Upper lobe of left lung (tissue), 6 donors: ENCODE results near the gene OR6S1. TPM values are rescaled to one million over a fixed set of nuclear protein-coding genes. Genes with fewer than 3 reads are reported as not detected.

ENCODE experiments used
- ATAC-seq, 2 donors: fragments of 200-7000 bp; cut with Tn5 transposase; one replicate each; pipeline ENCODE4 v1.9.1; 2022; ENCODE audit warnings: mild to moderate bottlenecking in 2 of 2, moderate library complexity in 2 of 2; ENCODE audit not compliant: low FRiP score in 2 of 2
- DNase-seq, 2 donors: peaks; one replicate each; pipeline ENCODE4 v3.0.0-alpha.2; 2019 to 2020
- H3K27ac ChIP-seq, 4 donors: fragments of 200-600 bp; sonication (generic); one replicate each; pipeline ENCODE4 v1.5.1; 2016 to 2019
- H3K27me3 ChIP-seq, 4 donors: fragments of 200-600 bp; sonication (generic); one replicate each; pipeline ENCODE4 v1.5.1; 2017 to 2019
- H3K36me3 ChIP-seq, 4 donors: fragments of 200-600 bp; sonication (generic); one replicate each; pipeline ENCODE4 v1.5.1; 2016 to 2019
- H3K4me1 ChIP-seq, 4 donors: fragments of 200-600 bp; sonication (generic); one replicate each; pipeline ENCODE4 v1.5.1; 2018 to 2019
- H3K4me3 ChIP-seq, 4 donors: fragments of 200-600 bp; sonication (generic); one replicate each; pipeline ENCODE4 v1.5.1; 2017 to 2019; ENCODE audit warnings: mild to moderate bottlenecking in 2 of 4, moderate library complexity in 1 of 4
- H3K9me3 ChIP-seq, 4 donors: fragments of 200-600 bp; sonication (generic); one replicate each; pipeline ENCODE4 v1.5.1; 2018 to 2019
- EP300 ChIP-seq, 4 donors: sonication (generic); formaldehyde crosslinking; IDR thresholded peaks; one replicate each; pipeline ENCODE4 v1.5.1; 2017; ENCODE audit warnings: antibody characterized with exemption in 4 of 4, control low read depth in 2 of 4
- POLR2A ChIP-seq, 4 donors: fragments of 450-650 bp; IDR thresholded peaks; one replicate each; pipeline ENCODE4 v1.5.1; 2016 to 2017; ENCODE audit warnings: antibody characterized with exemption in 4 of 4, mild to moderate bottlenecking in 2 of 4
- POLR2AphosphoS5 ChIP-seq, 2 donors: sonication (generic); formaldehyde crosslinking; IDR thresholded peaks; one replicate each; pipeline ENCODE4 v1.5.1; 2017; ENCODE audit warnings: antibody characterized with exemption in 2 of 2
- WGBS, 2 donors: methylation state at CpG; one replicate each; pipeline ENCODE4 v1.1.5; 2017 to 2018; 5-methylcytosine and 5-hydroxymethylcytosine counted together
- total RNA-seq, 6 donors: library from RNA; depleted of rRNA in 4 of 6; stranded (reverse); fragments of >200 nt in 4 of 6; gene quantifications; one replicate each; pipeline versions ENCODE4 v1.1.0 to v1.2.1, GENCODE V29; 2016 to 2021
- TF ChIP-seq, protein P1 (sequence below), 6 experiments: fragments of 450-650 bp in 4 of 6; fragments of 200-600 bp in 2 of 6; sonication (generic) in 2 of 6; IDR thresholded peaks; one replicate each; pipeline ENCODE4 v1.5.1; 2016 to 2019; ENCODE audit warnings: antibody characterized with exemption in 6 of 6
- donor health status: DM: no; HTN: no; CAD: no; lungs with moderate emphysema.
- donor health status: DM: no; HTN: yes; CAD: no; lungs with severe emphysema.

OR6S1 gene
- total RNA-seq, 6 donors from 2014 or later: not detected

DNA sequence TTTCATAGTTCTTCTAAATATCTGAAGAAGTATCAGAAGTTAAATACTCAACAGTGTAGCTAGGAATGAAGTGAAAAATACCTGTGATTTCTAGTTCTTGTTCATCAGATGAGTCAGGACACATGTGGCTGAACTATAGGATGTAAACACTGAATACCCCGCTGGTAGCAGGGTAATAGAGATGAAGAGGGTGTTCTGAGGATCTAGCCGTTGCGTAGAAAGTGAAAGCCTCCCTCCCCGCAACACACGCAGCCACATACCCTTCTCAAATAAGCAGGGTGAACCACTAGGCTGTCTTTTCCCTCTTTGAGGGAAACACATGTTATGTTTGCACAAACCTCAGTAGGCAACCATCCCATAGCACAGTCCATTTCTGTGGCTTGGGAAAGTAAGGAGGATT is 33.9 kb downstream of the OR6S1 start:
- no peaks in the 10 kb centered on the region for H3K36me3 ChIP-seq
- no peaks in the 10 kb centered on the region for H3K9me3 ChIP-seq
- 56 to 73% methylated on average over 5 of the region's 5 CpGs for WGBS, 2 donors
- no peak for TF ChIP-seq EP300 (IDR thresholded peaks at IDR 0.05)
- TF ChIP-seq, protein P1, sequence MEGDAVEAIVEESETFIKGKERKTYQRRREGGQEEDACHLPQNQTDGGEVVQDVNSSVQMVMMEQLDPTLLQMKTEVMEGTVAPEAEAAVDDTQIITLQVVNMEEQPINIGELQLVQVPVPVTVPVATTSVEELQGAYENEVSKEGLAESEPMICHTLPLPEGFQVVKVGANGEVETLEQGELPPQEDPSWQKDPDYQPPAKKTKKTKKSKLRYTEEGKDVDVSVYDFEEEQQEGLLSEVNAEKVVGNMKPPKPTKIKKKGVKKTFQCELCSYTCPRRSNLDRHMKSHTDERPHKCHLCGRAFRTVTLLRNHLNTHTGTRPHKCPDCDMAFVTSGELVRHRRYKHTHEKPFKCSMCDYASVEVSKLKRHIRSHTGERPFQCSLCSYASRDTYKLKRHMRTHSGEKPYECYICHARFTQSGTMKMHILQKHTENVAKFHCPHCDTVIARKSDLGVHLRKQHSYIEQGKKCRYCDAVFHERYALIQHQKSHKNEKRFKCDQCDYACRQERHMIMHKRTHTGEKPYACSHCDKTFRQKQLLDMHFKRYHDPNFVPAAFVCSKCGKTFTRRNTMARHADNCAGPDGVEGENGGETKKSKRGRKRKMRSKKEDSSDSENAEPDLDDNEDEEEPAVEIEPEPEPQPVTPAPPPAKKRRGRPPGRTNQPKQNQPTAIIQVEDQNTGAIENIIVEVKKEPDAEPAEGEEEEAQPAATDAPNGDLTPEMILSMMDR (IDR thresholded peaks at IDR 0.05): no peak
- no peak for TF ChIP-seq POLR2A (IDR thresholded peaks at IDR 0.05)
- TF ChIP-seq POLR2AphosphoS5 (IDR thresholded peaks at IDR 0.05): no peak
- no peak for DNase-seq
- H3K27me3 ChIP-seq: no peaks in the 10 kb centered on the region
- no peak for ATAC-seq
- no peak overlapping the region for H3K27ac ChIP-seq
- H3K4me1 ChIP-seq: peaks cover 0 to 16% (median 2%) of the 10 kb centered on the region in 4 donors
- no peak overlapping the region for H3K4me3 ChIP-seq

DNA sequence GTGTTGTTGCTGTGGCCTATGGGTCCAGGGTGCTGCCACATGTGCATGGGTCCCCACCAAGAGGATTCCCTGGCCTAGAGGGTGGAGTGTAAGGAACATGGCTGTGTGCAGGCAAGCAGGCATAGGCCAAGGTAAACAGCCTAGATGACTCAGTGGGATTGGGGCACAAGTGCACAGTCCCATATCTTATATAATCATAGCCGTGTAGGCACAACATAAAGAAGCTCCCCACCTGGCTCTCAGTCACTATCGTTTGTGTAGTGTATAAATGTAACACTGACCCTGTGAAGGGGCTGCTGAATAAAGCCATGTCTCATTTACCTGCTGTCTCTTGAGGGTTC is 34.6 kb downstream of the OR6S1 start:
- H3K4me3 ChIP-seq: no peak overlapping the region
- no peaks in the 10 kb centered on the region for H3K36me3 ChIP-seq
- 76 to 78% methylated on average over 2 of the region's 2 CpGs for WGBS, 2 donors
- no peak for DNase-seq
- ATAC-seq: no peak
- no peaks in the 10 kb centered on the region for H3K9me3 ChIP-seq
- H3K27ac ChIP-seq: no peak overlapping the region
- H3K27me3 ChIP-seq: no peaks in the 10 kb centered on the region
- peaks cover 0 to 16% (median 2%) of the 10 kb centered on the region in 4 donors for H3K4me1 ChIP-seq
- TF ChIP-seq, protein P1 (IDR thresholded peaks at IDR 0.05): no peak
- TF ChIP-seq EP300 (IDR thresholded peaks at IDR 0.05) (no peak), POLR2AphosphoS5 (IDR thresholded peaks at IDR 0.05) (no peak), POLR2A (IDR thresholded peaks at IDR 0.05) (no peak)

DNA sequence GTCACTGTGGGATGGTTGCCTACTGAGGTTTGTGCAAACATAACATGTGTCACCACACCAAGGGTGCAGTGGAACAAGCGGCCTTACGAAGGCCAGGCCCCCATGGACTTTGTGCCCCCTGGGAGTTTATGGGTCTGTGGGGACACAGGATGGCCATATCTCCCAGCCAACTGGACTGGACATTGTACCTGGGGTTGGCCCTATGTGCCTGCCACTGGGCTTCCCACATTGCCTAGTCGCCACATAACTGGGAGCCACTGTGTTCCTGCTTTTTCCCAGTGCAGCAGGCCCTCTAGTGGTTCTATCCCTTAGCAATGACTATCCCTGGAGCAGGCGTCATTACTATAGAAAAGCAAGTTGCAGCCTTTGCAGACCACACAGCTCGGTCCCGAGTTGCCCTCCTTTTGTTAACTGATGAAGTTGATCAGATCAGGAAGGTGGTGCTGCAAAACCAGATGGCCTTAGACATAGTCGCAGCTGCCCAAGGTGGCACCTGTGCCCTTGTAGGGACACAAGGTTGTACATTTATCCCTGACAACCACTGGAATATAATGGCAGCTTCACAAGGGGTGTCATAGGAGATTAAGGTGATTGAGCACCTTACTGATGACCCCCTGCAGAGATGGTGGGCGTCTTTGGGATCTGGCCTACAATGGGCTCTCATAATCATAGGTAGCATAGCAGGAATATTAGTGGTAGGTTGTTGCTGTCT is 35.1 kb downstream of the OR6S1 start:
- Histone ChIP-seq H3K27ac (no peak overlapping the region), H3K36me3 (no peaks in the 10 kb centered on the region), H3K4me1 (peaks cover 0 to 14% (median 2%) of the 10 kb centered on the region in 4 donors), H3K27me3 (no peaks in the 10 kb centered on the region), H3K9me3 (no peaks in the 10 kb centered on the region), H3K4me3 (no peak overlapping the region)
- peak in 1 of 2 donors; percentile 36 for DNase-seq
- WGBS, 2 donors: 12 to 50% methylated on average over 5 to 8 of the region's 8 CpGs
- no peak for TF ChIP-seq POLR2AphosphoS5 (IDR thresholded peaks at IDR 0.05)
- TF ChIP-seq, protein P1 (IDR thresholded peaks at IDR 0.05): peak in 4 of 6 experiments; percentile 26 to 58 (median 38)
- no peak for ATAC-seq

DNA sequence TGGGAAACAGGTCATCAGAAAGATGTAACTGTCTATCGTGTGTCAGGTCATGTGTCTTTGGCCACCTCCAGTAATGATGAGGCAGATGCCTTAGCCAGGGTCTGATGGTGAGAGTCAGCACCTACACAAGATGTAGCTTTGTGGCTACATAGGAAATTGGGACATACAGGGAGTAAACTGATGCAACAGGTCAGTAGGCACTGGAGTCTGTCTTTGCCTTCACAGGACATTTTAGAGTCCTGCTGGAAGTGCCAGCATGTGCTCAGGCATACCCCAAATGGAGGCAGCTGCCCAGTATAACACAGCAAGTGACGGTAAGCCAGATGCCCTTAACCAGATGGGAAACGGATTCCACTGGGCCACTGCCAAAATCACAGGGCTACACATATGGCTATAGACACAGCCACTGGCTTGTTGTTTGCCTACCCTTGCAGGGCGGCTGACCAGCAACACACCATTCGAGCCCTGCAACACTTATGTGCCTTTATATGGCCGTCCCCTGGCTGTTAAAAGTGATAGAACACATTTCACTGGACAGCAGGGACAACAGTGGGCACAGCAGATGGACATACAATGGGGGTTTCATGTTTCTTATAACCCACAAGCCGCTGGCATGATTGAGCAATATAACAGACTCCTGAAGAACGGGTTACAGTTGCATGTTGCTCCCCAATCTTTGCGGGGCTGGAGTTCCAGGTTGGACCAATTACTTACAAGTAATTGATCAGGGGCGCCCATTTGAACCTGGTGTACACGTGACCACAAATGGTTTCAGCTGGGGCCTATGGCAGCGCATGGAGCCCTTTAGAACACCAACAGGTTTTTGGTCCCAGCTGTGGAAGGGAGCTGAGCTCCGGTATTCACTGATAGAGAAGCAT is 37.4 kb downstream of the OR6S1 start:
- Histone ChIP-seq H3K9me3 (no peaks in the 10 kb centered on the region), H3K27me3 (no peaks in the 10 kb centered on the region), H3K4me3 (no peak overlapping the region), H3K27ac (no peak overlapping the region), H3K36me3 (no peaks in the 10 kb centered on the region), H3K4me1 (no peaks in the 10 kb centered on the region)
- ATAC-seq: no peak
- DNase-seq: no peak
- WGBS, 2 donors: 68% methylated on average over 13 of the region's 13 CpGs; no CpG with 5 or more reads in 1 of the 2 donors
- TF ChIP-seq POLR2A (IDR thresholded peaks at IDR 0.05) (no peak), POLR2AphosphoS5 (IDR thresholded peaks at IDR 0.05) (no peak), EP300 (IDR thresholded peaks at IDR 0.05) (no peak)
- TF ChIP-seq, protein P1 (IDR thresholded peaks at IDR 0.05): no peak
